ENCODE results near the gene DLST.

The DLST gene

DNA sequence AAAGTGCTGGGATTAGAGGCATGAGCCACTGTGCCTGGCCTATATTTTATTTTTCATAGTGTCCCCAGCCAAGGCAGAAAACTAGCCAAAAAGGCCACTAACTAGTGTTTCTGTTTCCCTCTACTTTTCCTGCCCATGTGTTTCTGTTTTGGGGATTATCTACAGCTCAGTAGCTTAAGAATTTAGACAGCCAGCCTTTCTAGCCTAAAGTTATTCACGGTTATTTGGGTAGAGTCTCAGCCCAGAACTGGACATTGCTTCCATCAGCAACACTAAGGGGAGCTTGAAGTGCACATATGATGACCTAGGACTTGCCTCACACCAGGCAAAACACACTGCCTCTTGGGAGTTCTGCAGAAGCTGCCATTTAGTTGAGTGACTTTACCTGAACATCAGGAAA lies 23.7 kb upstream of the DLST start:
- H3K4me3 ChIP-seq (ENCODE audit: low read length) = no peak overlapping the region
- no peak for DNase-seq (ENCODE audit: low read depth, low spot score)

GRCh38 chr14:74859757-74860552 lies 21.8 kb upstream of the DLST start:
- no peak for DNase-seq (ENCODE audit: low read depth, low spot score)
- H3K4me3 ChIP-seq (ENCODE audit: low read length) = no peak overlapping the region

DNA sequence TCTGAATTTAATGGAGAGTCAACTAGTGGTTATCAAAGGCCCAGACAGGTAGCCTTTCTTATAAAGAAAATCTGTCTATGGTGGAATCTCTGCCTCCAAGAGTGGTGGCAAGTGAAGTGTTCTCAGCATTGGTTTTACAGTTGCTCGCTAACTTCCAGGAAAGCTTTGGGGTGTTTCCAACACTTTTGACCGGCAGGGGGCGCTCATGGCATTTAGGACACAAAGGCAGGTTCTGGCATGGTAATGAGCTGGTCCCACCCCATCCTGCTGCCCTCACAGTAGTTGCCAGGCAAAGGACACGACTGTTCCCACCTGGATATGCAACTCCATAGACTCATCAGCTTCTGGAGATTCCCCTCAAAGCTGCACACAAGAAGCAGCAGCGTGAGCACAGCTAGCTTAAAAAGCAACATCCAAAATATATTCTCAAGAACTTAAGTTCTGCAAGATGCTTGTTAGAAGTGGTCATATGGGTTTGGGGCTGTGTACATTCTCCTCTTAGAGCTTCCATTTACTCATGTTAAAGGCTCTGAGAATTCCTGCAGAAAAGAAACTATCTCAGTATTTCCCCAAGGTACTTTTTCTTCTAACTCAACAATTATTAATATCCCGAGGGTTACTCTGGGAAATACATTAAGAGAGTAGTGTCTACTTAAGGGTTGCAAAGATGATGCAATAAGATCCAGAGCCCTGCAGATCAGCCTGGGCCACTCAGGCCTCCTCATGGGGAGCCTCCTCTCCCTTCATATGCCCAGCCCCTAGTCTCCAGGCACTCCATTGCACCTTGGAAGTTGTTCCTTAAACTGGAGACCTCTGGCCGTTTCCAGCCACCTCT lies 20.6 kb upstream of the DLST start:
- DNase-seq (ENCODE audit: low read depth, low spot score) = peak; percentile 76
- no peak overlapping the region for H3K4me3 ChIP-seq (ENCODE audit: low read length)

- DNase-seq (ENCODE audit: low read depth, low spot score) = no peak
- no peak overlapping the region for H3K4me3 ChIP-seq (ENCODE audit: low read length)
Measured at GRCh38 chr14:74861734-74862090, 20.0 kb upstream of the DLST start.

GRCh38 chr14:74863274-74863673 lies 18.4 kb upstream of the DLST start:
- no peak for DNase-seq (ENCODE audit: low read depth, low spot score)
- H3K4me3 ChIP-seq (ENCODE audit: low read length) = no peak overlapping the region

GRCh38 chr14:74864198-74864597 lies 17.5 kb upstream of the DLST start:
- H3K4me3 ChIP-seq (ENCODE audit: low read length) = no peak overlapping the region
- DNase-seq (ENCODE audit: low read depth, low spot score) = no peak

- H3K4me3 ChIP-seq (ENCODE audit: low read length) = no peak overlapping the region
- no peak for DNase-seq (ENCODE audit: low read depth, low spot score)
Measured at GRCh38 chr14:74865156-74865555, 16.6 kb upstream of the DLST start.

DNA sequence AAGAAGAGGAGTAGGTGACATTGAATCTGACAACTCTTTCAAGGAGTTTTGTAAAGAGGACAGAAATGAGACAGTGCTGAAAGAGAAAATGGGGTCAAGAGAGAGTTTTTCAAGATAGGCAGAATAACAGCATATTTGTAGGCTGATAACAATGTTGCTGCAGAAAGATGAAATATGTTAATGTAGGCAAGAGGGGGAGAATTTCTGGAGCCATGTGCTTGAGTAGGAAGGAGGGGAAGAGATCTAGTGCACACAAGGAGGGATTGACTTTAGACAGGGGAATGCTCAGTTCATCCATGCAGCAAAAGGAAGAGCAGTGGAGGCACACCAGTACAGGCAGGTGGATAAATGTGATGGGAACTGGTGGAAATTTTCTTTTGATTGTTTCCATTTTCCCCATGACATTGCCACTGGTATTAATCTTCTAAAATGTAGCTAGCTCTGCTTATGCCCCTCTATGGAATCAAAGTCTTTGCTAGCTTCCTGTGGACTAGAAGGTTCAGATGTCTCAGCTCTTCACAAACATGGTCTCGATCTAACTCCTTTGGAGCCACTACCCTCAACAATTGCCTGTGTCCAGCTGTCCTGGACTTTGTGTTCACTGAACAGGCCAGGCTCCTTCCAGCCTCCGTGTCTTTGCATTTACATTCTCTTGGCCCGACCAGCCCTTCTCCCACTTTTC lies 14.9 kb upstream of the DLST start:
- no peak for DNase-seq (ENCODE audit: low read depth, low spot score)
- no peak overlapping the region for H3K4me3 ChIP-seq (ENCODE audit: low read length)

GRCh38 chr14:74867673-74868072 lies 14.0 kb upstream of the DLST start:
- H3K4me3 ChIP-seq (ENCODE audit: low read length) = no peak overlapping the region

DNA sequence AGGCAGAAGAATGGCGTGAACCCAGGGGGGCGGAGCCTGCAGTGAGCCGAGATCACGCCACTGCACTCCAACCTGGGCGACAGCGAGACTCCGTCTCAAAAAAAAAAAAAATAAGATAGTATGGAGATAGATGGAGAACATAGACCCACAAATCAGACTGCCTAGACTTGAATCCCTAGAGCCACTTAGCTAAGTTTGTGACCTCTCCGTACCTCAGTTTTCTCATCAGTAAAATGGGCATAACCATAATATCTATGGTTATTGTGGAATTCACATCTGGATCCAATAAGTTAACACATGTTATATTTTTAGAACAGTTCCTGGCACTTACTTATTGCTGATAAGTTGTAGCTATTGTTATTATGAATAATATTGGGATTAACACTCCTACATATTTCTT lies 13.0 kb upstream of the DLST start:
- no peak overlapping the region for H3K4me3 ChIP-seq (ENCODE audit: low read length)
- DNase-seq (ENCODE audit: low read depth, low spot score) = no peak

More at GRCh38 chr14:74867673-74868072, 14.0 kb upstream of the DLST start:
- no peak for DNase-seq (ENCODE audit: low read depth, low spot score)

GRCh38 chr14:74871819-74872218 lies 9.9 kb upstream of the DLST start:
- DNase-seq (ENCODE audit: low read depth, low spot score) = no peak
- no peak overlapping the region for H3K4me3 ChIP-seq (ENCODE audit: low read length)

DNA sequence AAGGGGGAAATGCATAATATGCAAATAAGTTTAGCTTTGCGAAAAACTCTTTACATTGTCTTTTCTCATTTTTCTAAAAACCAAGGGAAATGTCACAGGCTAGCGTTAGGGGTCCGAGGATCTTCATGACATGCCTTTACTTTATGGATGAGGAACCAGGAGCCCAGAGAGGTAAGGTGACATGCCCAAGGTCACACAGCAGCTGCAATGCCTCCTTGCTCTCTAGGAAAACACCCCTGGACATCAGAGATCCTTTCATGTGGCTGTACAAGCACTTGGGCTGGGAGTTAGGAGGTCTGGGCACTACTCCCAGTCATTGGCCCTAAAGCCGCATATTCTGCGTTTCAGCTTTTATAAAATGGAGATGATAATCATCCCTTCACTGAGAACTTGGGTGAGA lies 6.5 kb upstream of the DLST start:
- no peak for DNase-seq (ENCODE audit: low read depth, low spot score)
- no peak overlapping the region for H3K4me3 ChIP-seq (ENCODE audit: low read length)

GRCh38 chr14:74875941-74876913 lies 5.5 kb upstream of the DLST start, which contains the start of gene PROX2:
Gene PROX2, minus strand, starts transcription at chr14:74876145. Its CDS starts 12,311 bp downstream, at chr14:74863834.
- no peak for DNase-seq (ENCODE audit: low read depth, low spot score)
- no peak within 1 kb of the TSS for H3K4me3 ChIP-seq (ENCODE audit: low read length)

- H3K4me3 ChIP-seq (ENCODE audit: low read length) = no peak overlapping the region
- no peak for DNase-seq (ENCODE audit: low read depth, low spot score)
Measured at GRCh38 chr14:74879427-74880182, 2.1 kb upstream of the DLST start.

DNA sequence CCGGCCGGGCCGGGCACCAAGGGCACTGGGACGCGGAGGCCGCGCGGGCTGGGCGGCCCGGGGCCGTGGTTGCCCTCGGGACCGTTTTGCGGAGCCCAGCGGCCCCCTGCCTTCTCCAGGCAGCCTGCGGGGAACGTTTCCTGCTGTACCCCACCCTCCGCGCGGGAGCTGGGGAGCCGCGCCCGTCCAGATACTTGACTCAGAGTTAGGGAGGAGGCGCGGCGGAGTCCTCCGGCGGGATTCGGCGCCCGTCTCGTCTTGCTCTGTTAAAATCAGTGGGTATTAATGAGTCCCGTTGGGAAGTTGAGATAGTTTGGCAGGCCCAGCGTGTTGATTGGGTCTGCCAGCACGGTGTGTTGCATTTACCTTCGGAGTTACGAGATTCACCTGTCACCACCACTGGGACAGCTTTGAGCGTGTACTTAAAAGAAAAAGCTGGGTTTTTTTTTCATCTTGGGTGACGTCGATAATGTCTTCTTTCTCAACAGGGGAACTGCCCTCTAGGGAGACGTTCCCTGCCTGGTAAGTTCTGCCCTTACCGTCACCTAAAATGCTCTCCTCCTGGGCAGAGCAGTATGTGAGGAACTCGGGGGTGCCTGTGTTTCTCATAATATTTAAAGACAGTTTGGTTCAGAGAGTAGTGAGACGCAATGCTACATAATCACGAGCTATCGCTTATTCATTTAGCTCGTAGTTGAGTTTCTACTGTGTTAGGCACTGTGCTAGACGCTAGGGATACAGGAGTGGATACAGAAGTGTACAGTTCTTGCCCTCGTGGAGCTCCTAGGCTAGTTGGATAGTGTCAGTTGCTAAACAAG lies 596 bp downstream of the DLST start:
- DNase-seq (ENCODE audit: low read depth, low spot score) = peak; percentile 34
- peak overlapping the region; percentile 92 for H3K4me3 ChIP-seq (ENCODE audit: low read length)

DNA sequence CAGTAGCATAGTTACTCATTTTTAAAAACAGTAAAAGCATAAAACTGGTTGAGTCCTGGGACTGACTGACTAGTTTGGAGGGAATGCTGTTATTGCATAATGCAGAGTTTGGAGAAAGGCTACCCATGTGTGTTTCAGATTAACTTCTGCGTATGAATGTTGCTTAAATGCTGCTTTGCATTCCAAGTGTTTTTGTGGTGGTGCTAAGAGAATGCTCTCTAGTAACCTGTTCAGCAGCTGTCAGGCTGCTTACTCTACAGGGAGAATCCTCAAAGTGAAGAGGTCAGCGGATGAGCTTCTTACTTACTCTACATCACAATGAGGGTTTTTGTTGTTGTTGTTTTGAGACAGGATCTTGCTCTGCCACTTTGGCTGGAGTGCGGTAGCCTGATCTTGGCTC lies 4.3 kb downstream of the DLST start:
- no peak overlapping the region for H3K4me3 ChIP-seq (ENCODE audit: low read length)
- no peak for DNase-seq (ENCODE audit: low read depth, low spot score)

Data from Jurkat, Clone E6-1 (cell line).